Coronary artery (tissue), 2 donors: Measurements from ENCODE around the gene RUFY4.

Experiments used
- DNase-seq: peaks from one replicate; pipeline ENCODE4 v3.0.0-alpha.2; 2017; ENCODE audit warnings: low spot score
- H3K27ac ChIP-seq, 2 donors: fragments of 200-600 bp; sonication (generic); one replicate each; pipeline ENCODE4 v1.5.1; 2016 to 2019
- H3K4me3 ChIP-seq: fragments of 200-600 bp; sonication (generic); 2 replicates; pipeline ENCODE4 v1.5.1; 2016; ENCODE audit warnings: mild to moderate bottlenecking, moderate library complexity
- CTCF ChIP-seq: fragments of 200-600 bp; sonication (generic); IDR thresholded peaks from one replicate; pipeline ENCODE4 v1.5.1; 2019; ENCODE audit warnings: antibody characterized with exemption

Gene RUFY4

GRCh38 chr2:218022851-218023530, 46.1 kb upstream of the RUFY4 start:
- no peak for TF ChIP-seq CTCF
- Histone ChIP-seq H3K4me3 (no peak overlapping the region), H3K27ac (peak overlapping the region in 1 of 2 donors; percentile 76)
- peak; percentile 67 for DNase-seq

- TF ChIP-seq CTCF: no peak
- H3K4me3 ChIP-seq: no peak overlapping the region
- peak; percentile 72 for DNase-seq
- H3K27ac ChIP-seq: no peak overlapping the region
Observed at GRCh38 chr2:218023636-218024035, 45.4 kb upstream of the RUFY4 start.

- peak; percentile 68 for DNase-seq
- H3K27ac ChIP-seq: no peak overlapping the region
- no peak for TF ChIP-seq CTCF
- no peak overlapping the region for H3K4me3 ChIP-seq
Observed at GRCh38 chr2:218024336-218024735, 44.7 kb upstream of the RUFY4 start.

GRCh38 chr2:218024871-218025270, 44.2 kb upstream of the RUFY4 start:
- DNase-seq: peak; percentile 64
- Histone ChIP-seq H3K27ac (no peak overlapping the region), H3K4me3 (no peak overlapping the region)
- TF ChIP-seq CTCF: no peak

GRCh38 chr2:218026244-218026643, 42.8 kb upstream of the RUFY4 start:
- DNase-seq: peak; percentile 47
- no peak for TF ChIP-seq CTCF
- Histone ChIP-seq H3K4me3 (no peak overlapping the region), H3K27ac (no peak overlapping the region)

GRCh38 chr2:218026676-218027425, 42.2 kb upstream of the RUFY4 start:
- H3K4me3 ChIP-seq: no peak overlapping the region
- DNase-seq: peak; percentile 69
- H3K27ac ChIP-seq: no peak overlapping the region
- no peak for TF ChIP-seq CTCF
